Keratinocyte (primary cell): Measurements from ENCODE around the gene ROPN1B. TPM values are rescaled to one million over a fixed set of nuclear protein-coding genes. Genes with fewer than 3 reads are reported as not detected.

ENCODE experiments used
- DNase-seq: peaks from one replicate; pipeline ENCODE4 v3.0.0-alpha.2; 2011; ENCODE audit warnings: low read depth, missing footprints, low spot score
- FAIRE-seq: peaks from 2 replicates; lab custom pipeline; 2011; peaks lifted over from hg19 to GRCh38; lab: Jason Lieb, UNC
- H2AFZ ChIP-seq: 2 replicates; pipeline ENCODE4 v1.6.0; 2012; ENCODE audit warnings: low read length, control low read depth, inconsistent platforms; ENCODE audit not compliant: control insufficient read depth
- H3K27ac ChIP-seq: 2 replicates; pipeline ENCODE4 v1.5.1; 2011; ENCODE audit warnings: low read length; ENCODE audit not compliant: control insufficient read depth, insufficient read depth
- H3K27me3 ChIP-seq: 3 replicates; pipeline ENCODE4 v1.6.0; 2011; ENCODE audit warnings: low read length; ENCODE audit not compliant: control insufficient read depth, insufficient read depth; ENCODE audit errors: extremely low read depth
- H3K36me3 ChIP-seq, 2 experiments: 2 replicates in 1 of 2; 3 replicates in 1 of 2; pipeline ENCODE4 v1.5.1; 2011; ENCODE audit warnings: low read length in 2 of 2, mild to moderate bottlenecking in 1 of 2; ENCODE audit not compliant: control insufficient read depth in 2 of 2, insufficient read depth in 2 of 2; ENCODE audit errors: extremely low read depth in 1 of 2
- H3K4me1 ChIP-seq: 3 replicates; pipeline ENCODE4 v1.5.1; 2011; ENCODE audit warnings: low read length; ENCODE audit not compliant: control insufficient read depth, insufficient read depth; ENCODE audit errors: extremely low read depth
- H3K4me2 ChIP-seq: 3 replicates; pipeline ENCODE4 v1.6.0; 2011; ENCODE audit warnings: low read depth, low read length; ENCODE audit not compliant: control insufficient read depth, insufficient read depth; ENCODE audit errors: extremely low read depth
- H3K4me3 ChIP-seq, 3 experiments: fragments of 200-600 bp in 1 of 3; sonication (generic) in 1 of 3; 2 replicates in 2 of 3; 3 replicates in 1 of 3; pipeline ENCODE4 v1.5.1; 2011 to 2016; ENCODE audit warnings: low read length in 3 of 3, mild to moderate bottlenecking in 3 of 3, control low read depth in 2 of 3, inconsistent platforms in 1 of 3, low read depth in 1 of 3, mixed read lengths in 1 of 3, mixed run types in 1 of 3, moderate library complexity in 1 of 3; ENCODE audit not compliant: control insufficient read depth in 2 of 3, insufficient read depth in 2 of 3; ENCODE audit errors: extremely low read depth in 1 of 3
- H3K79me2 ChIP-seq: 2 replicates; pipeline ENCODE4 v1.6.0; 2012; ENCODE audit warnings: low read length; ENCODE audit not compliant: control insufficient read depth, insufficient read depth
- H3K9ac ChIP-seq: 3 replicates; pipeline ENCODE4 v1.6.0; 2011; ENCODE audit warnings: low read length; ENCODE audit not compliant: control insufficient read depth, insufficient read depth; ENCODE audit errors: extremely low read depth
- H3K9me1 ChIP-seq: 3 replicates; pipeline ENCODE4 v1.6.0; 2011; ENCODE audit warnings: low read length; ENCODE audit not compliant: control insufficient read depth, insufficient read depth; ENCODE audit errors: extremely low read depth
- H3K9me3 ChIP-seq: 2 replicates; pipeline ENCODE4 v1.5.1; 2012; ENCODE audit warnings: low read depth, low read length; ENCODE audit not compliant: control insufficient read depth
- H4K20me1 ChIP-seq: 3 replicates; pipeline ENCODE4 v1.6.0; 2011; ENCODE audit warnings: low read length; ENCODE audit not compliant: control insufficient read depth, insufficient read depth; ENCODE audit errors: extremely low read depth
- EZH2 ChIP-seq: IDR thresholded peaks from one replicate; pipeline ENCODE4 v1.6.1; 2012; ENCODE audit warnings: inconsistent platforms, mild to moderate bottlenecking, low read length, moderate library complexity
- dilution Hi-C: fragments of 300-500 bp; cut with MboI; formaldehyde crosslinking; loops from one replicate; pipeline ENCODE4 v1.7.0; 2020; ENCODE audit warnings: low sequenced_read_pairs; ENCODE audit not compliant: extremely low pct_ligation_motif_present
- polyA plus RNA-seq, 5 experiments: library from polyadenylated mRNA; depleted of rRNA in 3 of 5; stranded (reverse) in 3 of 5; stranded (forward) in 1 of 5; unstranded in 1 of 5; fragments of >200 nt; gene quantifications; 1 replicate in 1 of 5; 2 replicates in 3 of 5; 3 replicates in 1 of 5; pipeline versions ENCODE4 v1.2.1 to v1.2.3, GENCODE V29; 2011 to 2012; ENCODE audit warnings: missing spikeins in 2 of 5, low read depth in 1 of 5, low replicate concordance in 1 of 5
- TF ChIP-seq, protein P1 (sequence below), 3 experiments: IDR thresholded peaks in 1 of 3; conservative IDR thresholded peaks in 1 of 3; optimal IDR thresholded peaks in 1 of 3; 2 replicates in 2 of 3; 3 replicates in 1 of 3; pipeline versions ENCODE3 to v1.5.1; 2011; ENCODE audit warnings: low read length in 3 of 3, mild to moderate bottlenecking in 3 of 3, moderate library complexity in 2 of 3, control low read depth in 1 of 3, inconsistent platforms in 1 of 3; ENCODE audit not compliant: insufficient read depth in 2 of 3; ENCODE audit errors: extremely low read depth in 1 of 3

Gene ROPN1B
- polyA plus RNA-seq, 1 donor (not counting 4 experiments of a cell fraction or from before 2014, with no cell fraction given): 0.14 TPM

DNA sequence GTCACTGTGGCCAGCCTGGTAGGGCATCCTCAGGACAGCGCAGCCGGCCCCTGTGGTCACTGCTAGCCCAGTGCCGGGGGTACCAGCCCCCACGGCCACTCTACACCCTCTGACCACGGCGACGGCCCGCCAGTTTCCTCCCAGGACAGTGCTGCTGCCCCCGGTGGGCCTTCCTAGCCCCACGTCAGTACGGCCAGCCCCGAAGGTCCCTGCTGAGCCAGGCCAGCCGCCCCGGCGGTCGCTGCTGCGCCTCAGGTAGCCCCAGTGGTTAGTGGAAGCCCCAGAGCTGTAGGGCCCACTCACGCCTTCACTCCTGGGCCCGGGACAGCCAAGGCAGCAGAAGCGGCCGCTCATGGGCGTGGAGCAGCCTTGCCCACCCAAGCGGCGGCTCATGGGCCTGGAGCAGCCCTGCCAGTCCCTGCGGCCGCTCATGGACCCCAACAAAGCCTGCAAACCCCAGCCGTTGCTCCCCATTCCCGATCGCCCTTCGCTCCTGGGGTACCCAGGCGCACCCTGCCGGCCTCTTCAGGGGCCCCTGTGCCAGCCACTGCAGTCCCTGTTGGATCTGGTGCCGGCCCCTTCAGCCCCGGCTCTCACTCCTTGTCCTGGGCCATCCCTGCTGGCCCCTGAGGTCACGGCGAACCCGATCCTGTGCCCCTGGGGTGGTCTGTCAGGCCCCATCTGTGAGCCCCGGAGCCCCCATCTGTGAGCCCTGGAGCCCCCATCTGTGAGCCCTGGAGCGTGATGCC, 9.5 kb upstream of the ROPN1B start:
- no peaks in the 10 kb centered on the region for H4K20me1 ChIP-seq
- H3K9me1 ChIP-seq: no peaks in the 10 kb centered on the region
- H3K9ac ChIP-seq: no peak overlapping the region
- H3K4me1 ChIP-seq: no peaks in the 10 kb centered on the region
- no peak for TF ChIP-seq EZH2
- no peak overlapping the region for H2AFZ ChIP-seq
- no peak overlapping the region for H3K4me3 ChIP-seq
- FAIRE-seq: no peak
- dilution Hi-C loops: no loop called here
- no peak overlapping the region for H3K4me2 ChIP-seq
- H3K27me3 ChIP-seq: peaks cover 12% of the 10 kb centered on the region
- H3K36me3 ChIP-seq: no peaks in the 10 kb centered on the region
- no peak for DNase-seq
- no peak overlapping the region for H3K27ac ChIP-seq
- H3K9me3 ChIP-seq: no peaks in the 10 kb centered on the region
- no peaks in the 10 kb centered on the region for H3K79me2 ChIP-seq

DNA sequence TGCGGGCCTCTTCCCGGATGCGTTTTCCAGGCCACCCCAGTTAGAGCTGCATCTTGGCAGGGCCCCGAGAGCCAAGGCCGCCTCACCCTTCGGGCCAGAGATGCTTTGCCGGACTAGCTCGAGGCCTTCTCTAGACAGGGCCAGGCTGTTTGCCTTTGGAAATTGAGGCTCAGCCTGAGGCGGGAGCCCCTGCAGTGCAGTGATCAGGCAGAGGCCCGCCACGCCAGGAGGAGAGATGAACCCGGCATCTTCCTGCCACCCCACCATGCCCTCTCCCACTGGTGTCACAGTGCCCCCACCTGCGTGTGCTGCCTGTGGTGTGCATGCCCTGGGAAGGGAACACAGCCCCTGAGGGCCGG, 8.9 kb upstream of the ROPN1B start:
- Histone ChIP-seq H3K4me2 (no peak overlapping the region), H3K9ac (no peak overlapping the region), H2AFZ (no peak overlapping the region), H3K79me2 (no peaks in the 10 kb centered on the region), H3K4me3 (no peak overlapping the region), H4K20me1 (no peaks in the 10 kb centered on the region), H3K9me3 (no peaks in the 10 kb centered on the region), H3K27ac (no peak overlapping the region), H3K4me1 (no peaks in the 10 kb centered on the region), H3K9me1 (no peaks in the 10 kb centered on the region), H3K36me3 (no peaks in the 10 kb centered on the region), H3K27me3 (peaks cover 12% of the 10 kb centered on the region)
- TF ChIP-seq EZH2: no peak
- TF ChIP-seq, protein P1, sequence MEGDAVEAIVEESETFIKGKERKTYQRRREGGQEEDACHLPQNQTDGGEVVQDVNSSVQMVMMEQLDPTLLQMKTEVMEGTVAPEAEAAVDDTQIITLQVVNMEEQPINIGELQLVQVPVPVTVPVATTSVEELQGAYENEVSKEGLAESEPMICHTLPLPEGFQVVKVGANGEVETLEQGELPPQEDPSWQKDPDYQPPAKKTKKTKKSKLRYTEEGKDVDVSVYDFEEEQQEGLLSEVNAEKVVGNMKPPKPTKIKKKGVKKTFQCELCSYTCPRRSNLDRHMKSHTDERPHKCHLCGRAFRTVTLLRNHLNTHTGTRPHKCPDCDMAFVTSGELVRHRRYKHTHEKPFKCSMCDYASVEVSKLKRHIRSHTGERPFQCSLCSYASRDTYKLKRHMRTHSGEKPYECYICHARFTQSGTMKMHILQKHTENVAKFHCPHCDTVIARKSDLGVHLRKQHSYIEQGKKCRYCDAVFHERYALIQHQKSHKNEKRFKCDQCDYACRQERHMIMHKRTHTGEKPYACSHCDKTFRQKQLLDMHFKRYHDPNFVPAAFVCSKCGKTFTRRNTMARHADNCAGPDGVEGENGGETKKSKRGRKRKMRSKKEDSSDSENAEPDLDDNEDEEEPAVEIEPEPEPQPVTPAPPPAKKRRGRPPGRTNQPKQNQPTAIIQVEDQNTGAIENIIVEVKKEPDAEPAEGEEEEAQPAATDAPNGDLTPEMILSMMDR (optimal IDR thresholded peaks at IDR 0.05 in 1 of 3, IDR thresholded peaks at IDR 0.05 in 1 of 3, conservative IDR thresholded peaks at IDR 0.05 in 1 of 3; ENCODE audit: extremely low read depth in 1 of 3, insufficient read depth in 2 of 3, low read length in 3 of 3): no peak
- DNase-seq (no peak), FAIRE-seq (no peak)
- dilution Hi-C loops: no loop called here
